ENCODE results near the gene TENM3. TPM values are rescaled to one million over a fixed set of nuclear protein-coding genes. Genes with fewer than 3 reads are reported as not detected.

The TENM3 gene
- total RNA-seq, 4 donors from 2014 or later, result 0.64 to 5.5 (median 2.1) TPM

DNA sequence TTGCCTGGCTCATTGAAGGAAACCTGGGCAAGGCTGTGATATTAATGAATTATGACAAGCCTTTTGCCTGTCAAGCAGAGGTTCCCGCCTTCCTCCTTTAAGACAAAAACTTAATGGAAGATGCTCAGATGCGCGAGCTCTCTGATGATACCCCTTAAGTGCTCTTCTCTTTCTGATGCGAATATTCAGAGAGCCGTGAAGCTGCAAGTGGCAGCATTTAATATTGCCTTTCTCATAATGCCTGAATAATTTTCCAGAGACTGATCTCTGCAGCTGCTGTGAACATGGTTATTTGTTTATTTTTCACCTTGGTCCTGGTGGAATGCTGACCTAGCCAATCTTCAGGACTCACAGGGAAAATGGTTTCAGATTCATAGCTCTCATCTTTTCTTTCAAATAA, 251.8 kb downstream of the TENM3 start:
- no peak for TF ChIP-seq POLR2A (IDR thresholded peaks at IDR 0.05)
- WGBS, 2 donors, result 85 to 94% methylated on average over 5 of the region's 5 CpGs
- no peak overlapping the region for H3K4me3 ChIP-seq
- no peaks in the 10 kb centered on the region for H3K9me3 ChIP-seq
- intact Hi-C loops (cut with DNase I), result no loop called here
- H3K27me3 ChIP-seq, result no peaks in the 10 kb centered on the region
- H3K27ac ChIP-seq, result no peak overlapping the region
- DNase-seq, result no peak
- peaks cover 0 to 17% (median 0%) of the 10 kb centered on the region in 3 donors for H3K4me1 ChIP-seq
- no peaks in the 10 kb centered on the region for H3K36me3 ChIP-seq

- Histone ChIP-seq H3K4me3 (no peak overlapping the region), H3K27ac (no peak overlapping the region), H3K9me3 (no peaks in the 10 kb centered on the region), H3K27me3 (no peaks in the 10 kb centered on the region), H3K36me3 (no peaks in the 10 kb centered on the region), H3K4me1 (peaks cover 0 to 17% (median 0%) of the 10 kb centered on the region in 3 donors)
- 66 to 82% methylated on average over 6 of the region's 6 CpGs for WGBS, 2 donors
- no peak for DNase-seq
- intact Hi-C loops (cut with DNase I), result no loop called here
- TF ChIP-seq POLR2A (IDR thresholded peaks at IDR 0.05), result no peak
- TF ChIP-seq, protein P1, sequence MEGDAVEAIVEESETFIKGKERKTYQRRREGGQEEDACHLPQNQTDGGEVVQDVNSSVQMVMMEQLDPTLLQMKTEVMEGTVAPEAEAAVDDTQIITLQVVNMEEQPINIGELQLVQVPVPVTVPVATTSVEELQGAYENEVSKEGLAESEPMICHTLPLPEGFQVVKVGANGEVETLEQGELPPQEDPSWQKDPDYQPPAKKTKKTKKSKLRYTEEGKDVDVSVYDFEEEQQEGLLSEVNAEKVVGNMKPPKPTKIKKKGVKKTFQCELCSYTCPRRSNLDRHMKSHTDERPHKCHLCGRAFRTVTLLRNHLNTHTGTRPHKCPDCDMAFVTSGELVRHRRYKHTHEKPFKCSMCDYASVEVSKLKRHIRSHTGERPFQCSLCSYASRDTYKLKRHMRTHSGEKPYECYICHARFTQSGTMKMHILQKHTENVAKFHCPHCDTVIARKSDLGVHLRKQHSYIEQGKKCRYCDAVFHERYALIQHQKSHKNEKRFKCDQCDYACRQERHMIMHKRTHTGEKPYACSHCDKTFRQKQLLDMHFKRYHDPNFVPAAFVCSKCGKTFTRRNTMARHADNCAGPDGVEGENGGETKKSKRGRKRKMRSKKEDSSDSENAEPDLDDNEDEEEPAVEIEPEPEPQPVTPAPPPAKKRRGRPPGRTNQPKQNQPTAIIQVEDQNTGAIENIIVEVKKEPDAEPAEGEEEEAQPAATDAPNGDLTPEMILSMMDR (IDR thresholded peaks at IDR 0.05), result no peak
Observed at GRCh38 chr4:182495645-182496385, 252.6 kb downstream of the TENM3 start.

GRCh38 chr4:182496408-182496807, 253.2 kb downstream of the TENM3 start:
- intact Hi-C loops (cut with DNase I), result no loop called here
- no peaks in the 10 kb centered on the region for H3K36me3 ChIP-seq

DNA sequence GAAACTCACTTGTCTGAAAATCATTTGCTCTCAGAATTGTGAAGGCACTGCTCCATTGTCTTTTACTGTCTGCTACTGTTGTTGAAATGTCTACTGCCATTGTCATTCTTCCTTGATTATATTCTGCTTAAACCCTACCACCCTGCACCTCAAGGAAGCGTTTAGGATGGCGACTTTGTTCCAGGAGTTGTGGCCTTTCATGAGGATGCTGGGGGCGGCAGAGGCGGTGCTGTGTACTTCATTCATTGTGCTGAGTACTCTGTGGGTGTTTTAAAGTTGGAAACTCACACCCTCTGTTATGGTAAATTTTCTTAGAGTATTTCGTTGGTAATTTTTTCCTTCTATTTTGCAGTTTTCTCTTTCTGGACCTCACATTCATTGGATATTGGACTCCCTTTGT, 258.9 kb downstream of the TENM3 start:
- DNase-seq, result no peak
- Histone ChIP-seq H3K9me3 (no peaks in the 10 kb centered on the region), H3K27me3 (no peaks in the 10 kb centered on the region), H3K4me1 (no peaks in the 10 kb centered on the region), H3K4me3 (no peak overlapping the region), H3K36me3 (no peaks in the 10 kb centered on the region), H3K27ac (no peak overlapping the region)
- WGBS, 2 donors, result 77 to 89% methylated on average over 5 of the region's 5 CpGs
- no peak for TF ChIP-seq POLR2A (IDR thresholded peaks at IDR 0.05)
- TF ChIP-seq, protein P1 (IDR thresholded peaks at IDR 0.05), result no peak
- intact Hi-C loops (cut with DNase I), result no loop called here

More at GRCh38 chr4:182496408-182496807, 253.2 kb downstream of the TENM3 start:
- TF ChIP-seq POLR2A (IDR thresholded peaks at IDR 0.05), result no peak
- TF ChIP-seq, protein P1 (IDR thresholded peaks at IDR 0.05), result no peak
- no peaks in the 10 kb centered on the region for H3K27me3 ChIP-seq
- 58 to 68% methylated on average over 4 of the region's 4 CpGs for WGBS, 2 donors
- no peaks in the 10 kb centered on the region for H3K9me3 ChIP-seq
- H3K4me3 ChIP-seq, result no peak overlapping the region
- peaks cover 0 to 17% (median 0%) of the 10 kb centered on the region in 3 donors for H3K4me1 ChIP-seq
- DNase-seq, result no peak
- no peak overlapping the region for H3K27ac ChIP-seq

- 83 to 97% methylated on average over 5 of the region's 5 CpGs for WGBS, 2 donors
- no peak for DNase-seq
- Histone ChIP-seq H3K9me3 (no peaks in the 10 kb centered on the region), H3K4me3 (no peak overlapping the region), H3K36me3 (no peaks in the 10 kb centered on the region), H3K27ac (no peak overlapping the region), H3K27me3 (no peaks in the 10 kb centered on the region), H3K4me1 (no peaks in the 10 kb centered on the region)
- TF ChIP-seq POLR2A (IDR thresholded peaks at IDR 0.05), result no peak
- TF ChIP-seq, protein P1 (IDR thresholded peaks at IDR 0.05), result no peak
- intact Hi-C loops (cut with DNase I), result no loop called here
Observed at GRCh38 chr4:182504463-182504862, 261.3 kb downstream of the TENM3 start.

Data from esophagus squamous epithelium (tissue), 5 donors.